IMR-90 (cell line): ENCODE measurements around the gene ACOX3. TPM values are rescaled to one million over a fixed set of nuclear protein-coding genes. Genes with fewer than 3 reads are reported as not detected.
"Not testable (repeated sequence)": the region's sequence is repeated elsewhere in the genome, so short reads cannot be mapped to it uniquely, and the experiment has no call there.

Experiments used
- ATAC-seq: fragments of 200-7000 bp; cut with Tn5 transposase; 2 replicates; pipeline ENCODE4 v1.9.1; 2020; ENCODE audit warnings: low read depth, mild to moderate bottlenecking, moderate library complexity
- BruUV-seq: library from RNA; stranded (reverse); fragments of 400-500 nt; replicated peaks from 2 replicates; lab custom pipeline; 2021; lab: Mats Ljungman, UMichigan
- CTCF ChIA-PET: fragments of 300-600 bp; formaldehyde crosslinking; extraction: SDS; loops from one replicate; lab custom pipeline; 2021; ENCODE audit warnings: antibody characterized with exemption; lab: Yijun Ruan, JAX
- POLR2A ChIA-PET: fragments of 300-600 bp; sonication (Branson Sonifier 250); formaldehyde crosslinking; loops from one replicate; lab custom pipeline; 2022; ENCODE audit warnings: antibody characterized with exemption; ENCODE audit not compliant: unreplicated experiment; lab: Charles Lee
- DNase-seq: peaks from one replicate; pipeline ENCODE4 v3.0.0; 2013
- H2AFZ ChIP-seq: replicated peaks from 2 replicates; pipeline ENCODE3; 2013; ENCODE audit warnings: low read length, mild to moderate bottlenecking; ENCODE audit not compliant: poor library complexity
- H2AK5ac ChIP-seq: 2 replicates; pipeline ENCODE4 v1.6.1; 2013; ENCODE audit warnings: low read depth, low read length, inconsistent platforms
- H2AK9ac ChIP-seq: replicated peaks from 2 replicates; pipeline ENCODE3; 2013; ENCODE audit warnings: mild to moderate bottlenecking, low read depth, low read length, moderate library complexity; ENCODE audit not compliant: poor library complexity
- H2BK120ac ChIP-seq: 2 replicates; pipeline ENCODE4 v1.6.1; 2013; ENCODE audit warnings: low read depth, low read length, inconsistent platforms
- H2BK15ac ChIP-seq: 3 replicates; pipeline ENCODE4 v1.6.1; 2013; ENCODE audit warnings: low read depth, low read length, inconsistent platforms
- H2BK20ac ChIP-seq: 2 replicates; pipeline ENCODE4 v1.6.1; 2013; ENCODE audit warnings: low read depth, mild to moderate bottlenecking, inconsistent platforms, low read length, moderate library complexity
- H2BK5ac ChIP-seq: 2 replicates; pipeline ENCODE4 v1.6.1; 2013; ENCODE audit warnings: mild to moderate bottlenecking, low read depth, low read length, inconsistent platforms; ENCODE audit not compliant: poor library complexity, severe bottlenecking
- H3K14ac ChIP-seq: replicated peaks from 2 replicates; pipeline ENCODE4 v1.6.1; 2013; ENCODE audit warnings: low read depth, low read length, inconsistent platforms
- H3K18ac ChIP-seq: 2 replicates; pipeline ENCODE4 v1.6.1; 2013; ENCODE audit warnings: low read depth, low read length, control low read depth
- H3K23ac ChIP-seq: 2 replicates; pipeline ENCODE4 v1.6.1; 2013; ENCODE audit warnings: low read depth, low read length, inconsistent platforms
- H3K27ac ChIP-seq: 2 replicates; pipeline ENCODE4 v1.5.1; 2013; ENCODE audit warnings: mild to moderate bottlenecking, control low read depth, low read length; ENCODE audit not compliant: insufficient read depth
- H3K27me3 ChIP-seq: 2 replicates; pipeline ENCODE4 v1.6.1; 2013; ENCODE audit warnings: low read length; ENCODE audit not compliant: control insufficient read depth, insufficient read depth
- H3K36me3 ChIP-seq: 2 replicates; pipeline ENCODE4 v1.6.1; 2013; ENCODE audit warnings: low read length, mixed read lengths; ENCODE audit not compliant: control insufficient read depth, insufficient read depth
- H3K4ac ChIP-seq: 2 replicates; pipeline ENCODE4 v1.6.1; 2013; ENCODE audit warnings: low read depth, low read length, inconsistent platforms
- H3K4me1 ChIP-seq: 2 replicates; pipeline ENCODE4 v1.6.1; 2013; ENCODE audit warnings: low read length, mixed read lengths; ENCODE audit not compliant: control insufficient read depth, insufficient read depth
- H3K4me2 ChIP-seq: 2 replicates; pipeline ENCODE4 v1.6.1; 2013; ENCODE audit warnings: low read depth, mild to moderate bottlenecking, control low read depth, low read length, moderate library complexity
- H3K4me3 ChIP-seq: 2 replicates; pipeline ENCODE4 v1.5.1; 2013; ENCODE audit warnings: low read depth, mild to moderate bottlenecking, control low read depth, low read length, moderate library complexity; ENCODE audit not compliant: insufficient read depth
- H3K56ac ChIP-seq: 2 replicates; pipeline ENCODE4 v1.6.1; 2013; ENCODE audit warnings: low read length, inconsistent platforms; ENCODE audit not compliant: insufficient read depth; ENCODE audit errors: extremely low read depth
- H3K79me1 ChIP-seq, 2 experiments: 2 replicates each; pipeline ENCODE4 v1.6.1; 2013; ENCODE audit warnings: low read length in 2 of 2, inconsistent platforms in 1 of 2, low read depth in 1 of 2
- H3K9ac ChIP-seq: 2 replicates; pipeline ENCODE4 v1.6.1; 2013; ENCODE audit warnings: low read depth, low read length, control low read depth
- H3K9me1 ChIP-seq: 2 replicates; pipeline ENCODE4 v1.6.1; 2013; ENCODE audit warnings: low read length, inconsistent platforms; ENCODE audit not compliant: insufficient read depth
- H3K9me3 ChIP-seq: 2 replicates; pipeline ENCODE4 v1.6.1; 2013; ENCODE audit warnings: low read length; ENCODE audit not compliant: control insufficient read depth, insufficient read depth
- H4K20me1 ChIP-seq: 2 replicates; pipeline ENCODE4 v1.6.1; 2013; ENCODE audit warnings: low read length, inconsistent platforms; ENCODE audit not compliant: insufficient read depth
- H4K5ac ChIP-seq: 2 replicates; pipeline ENCODE4 v1.6.1; 2013; ENCODE audit warnings: mild to moderate bottlenecking, low read depth, low read length, control low read depth
- H4K8ac ChIP-seq, 2 experiments: 2 replicates each; pipeline ENCODE4 v1.6.1; 2013; ENCODE audit warnings: low read depth in 2 of 2, low read length in 2 of 2, control low read depth in 1 of 2, inconsistent platforms in 1 of 2
- H4K91ac ChIP-seq: 2 replicates; pipeline ENCODE4 v1.6.1; 2013; ENCODE audit warnings: low read depth, low read length, inconsistent platforms; ENCODE audit not compliant: insufficient read depth
- whole genome bisulfite sequencing, 2 experiments: methylation state at CpG; one replicate each; pipeline versions ENCODE4 v1.1.5 to v1.1.7; 2013; ENCODE audit warnings: missing lambda C conversion rate in 2 of 2; ENCODE audit not compliant: insufficient read length in 1 of 2; ENCODE audit errors: extremely low coverage in 2 of 2; 5-methylcytosine and 5-hydroxymethylcytosine counted together
- dilution Hi-C: fragments of 300-500 bp; cut with HindIII; formaldehyde crosslinking; loops from one replicate; pipeline ENCODE4 v1.14.3; 2018; ENCODE audit warnings: low sequenced_read_pairs; ENCODE audit not compliant: unreplicated experiment
- in situ Hi-C: fragments of 300-500 bp; cut with MboI; formaldehyde crosslinking; loops from 3 replicates; pipeline ENCODE4 v1.14.3; 2019; ENCODE audit warnings: low sequenced_read_pairs, inconsistent platforms, mixed read lengths
- intact Hi-C: fragments of 100-400 bp; cut with micrococcal nuclease; formaldehyde crosslinking; loops from 2 replicates; pipeline ENCODE4 v1.10.0; 2022
- polyA plus RNA-seq, 3 experiments: library from polyadenylated mRNA; depleted of rRNA; stranded (reverse); fragments of >200 nt; gene quantifications; 2 replicates each; pipeline ENCODE4 v1.2.3, GENCODE V29; 2012; ENCODE audit warnings: low replicate concordance in 1 of 3
- total RNA-seq: library from RNA; depleted of rRNA; stranded (reverse); fragments of >200 nt; gene quantifications from 2 replicates; pipeline ENCODE4 v1.2.3, GENCODE V29; 2012

ACOX3 gene
- total and polyA plus RNA-seq, 2 of the 4 experiments (the other 2 are of a cell fraction), result 15.2 to 25.8 TPM

DNA sequence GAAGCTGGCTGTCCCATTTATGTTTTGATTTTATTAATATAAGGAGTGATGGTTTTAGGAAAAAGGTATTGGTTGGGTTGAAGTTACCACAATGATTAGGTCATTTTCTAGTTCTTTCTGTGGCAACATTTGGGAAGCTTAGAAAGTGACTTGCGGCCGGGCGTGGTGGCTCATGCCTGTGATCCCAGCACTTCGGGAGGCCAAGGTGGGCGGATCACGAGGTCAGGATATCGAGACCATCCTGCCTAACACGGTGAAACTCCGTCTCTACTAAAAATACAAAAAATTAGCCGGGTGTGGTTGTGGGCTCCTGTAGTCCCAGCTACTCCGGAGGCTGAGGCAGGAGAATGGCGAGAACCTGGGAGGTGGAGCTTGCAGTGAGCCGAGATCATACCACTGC, 54.4 kb downstream of the ACOX3 start:
- intact Hi-C loops, H2AK9ac ChIP-seq, H3K56ac ChIP-seq, BruUV-seq, H3K4ac ChIP-seq, H3K14ac ChIP-seq, H3K79me1 ChIP-seq, DNase-seq, H4K8ac ChIP-seq, H3K4me1 ChIP-seq, H4K5ac ChIP-seq, H3K4me3 ChIP-seq, H2BK5ac ChIP-seq, H3K18ac ChIP-seq, H3K27ac ChIP-seq, H2BK120ac ChIP-seq, H3K4me2 ChIP-seq, POLR2A ChIA-PET, H2BK15ac ChIP-seq, H3K23ac ChIP-seq, H3K27me3 ChIP-seq, H3K9me3 ChIP-seq, H2BK20ac ChIP-seq, in situ Hi-C loops, dilution Hi-C loops, ATAC-seq, H4K91ac ChIP-seq, H2AK5ac ChIP-seq, H2AFZ ChIP-seq, H3K9ac ChIP-seq: not testable (repeated sequence)
- peaks cover 11% of the 10 kb centered on the region; the same call in 1 of the 2 replicates for H3K9me1 ChIP-seq
- peaks cover 41% of the 10 kb centered on the region; the same call in 1 of the 2 replicates for H3K36me3 ChIP-seq
- 87% methylated on average over 3 of the region's 13 CpGs; no CpG with 5 or more reads in 1 of the 2 experiments for WGBS, 2 experiments
- H4K20me1 ChIP-seq, result peaks cover 11% of the 10 kb centered on the region; the same call in 1 of the 2 replicates
- CTCF ChIA-PET, result interaction anchor here (0.7 kb wide), 1 partner anchor 10 kb away, joined by 4 read pairs; no protein-coding TSS in a partner anchor
